ENCODE measurements around the gene ARL4D.
A peak's percentile ranks its signal among the peaks of the same experiment; 100 is the strongest.

DNA sequence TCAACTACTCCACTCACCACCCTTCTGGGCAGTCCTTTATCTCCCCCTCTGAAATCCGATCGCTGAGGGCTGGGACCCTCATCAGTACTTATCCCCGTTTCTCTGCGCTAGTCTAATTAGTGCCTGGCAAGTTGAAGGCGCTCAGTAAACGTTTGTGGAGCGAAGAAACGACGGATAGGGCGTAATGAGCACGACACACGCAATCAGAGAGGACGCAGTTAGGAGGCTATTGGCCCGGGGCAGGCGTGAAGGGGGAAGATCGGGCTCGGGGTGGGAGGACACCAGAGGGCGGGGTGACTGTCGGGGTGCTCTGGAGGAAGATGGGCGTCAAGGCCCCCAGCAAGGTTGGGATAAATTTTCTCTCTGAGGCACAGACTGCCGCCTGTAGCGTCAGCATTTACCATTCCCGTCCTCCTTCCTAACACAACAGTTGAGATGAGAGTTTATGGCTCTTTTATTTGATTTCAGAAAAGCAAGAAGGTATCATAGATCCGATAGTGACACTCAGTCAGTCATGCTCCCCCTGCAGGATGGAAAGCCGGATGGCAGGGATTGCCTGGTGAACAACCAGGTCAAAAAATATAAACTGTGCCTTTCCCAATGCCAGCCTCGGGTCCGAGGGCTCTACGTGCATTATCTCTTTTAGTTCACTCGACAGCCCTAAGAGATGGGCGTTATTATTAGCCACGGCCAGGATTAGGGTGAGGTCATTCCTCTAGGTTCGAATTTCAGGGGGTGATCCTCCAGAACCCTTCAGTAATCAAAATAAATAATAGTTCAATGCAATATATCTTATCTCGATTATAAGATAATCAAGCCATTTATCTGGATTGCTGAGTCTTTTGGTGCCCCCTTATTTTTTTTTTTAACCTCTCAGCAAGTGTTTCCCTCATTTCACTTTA is 9.5 kb upstream of the ARL4D start:
- no peak for TF ChIP-seq POLR2A (IDR thresholded peaks at IDR 0.05; ENCODE audit: low read depth)
- peak; percentile 78 to 92 (median 82) for TF ChIP-seq CTCF (IDR thresholded peaks at IDR 0.05)
- TF ChIP-seq EP300 (IDR thresholded peaks at IDR 0.05) = no peak
- peak in 1 of 2 donors; percentile 73 for TF ChIP-seq POLR2AphosphoS5 (IDR thresholded peaks at IDR 0.05)
